ENCODE results near the gene ZBTB8A.
"Not testable (repeated sequence)": the region's sequence is repeated elsewhere in the genome, so short reads cannot be mapped to it uniquely, and the experiment has no call there.

The ZBTB8A gene

GRCh38 chr1:32539584-32540571, 651 bp downstream of the ZBTB8A start:
- no peak for DNase-seq

GRCh38 chr1:32540605-32541004, 1.4 kb downstream of the ZBTB8A start:
- no peak for DNase-seq

GRCh38 chr1:32541064-32541566, 1.9 kb downstream of the ZBTB8A start:
- DNase-seq, result no peak

GRCh38 chr1:32546611-32547010, 7.4 kb downstream of the ZBTB8A start:
- DNase-seq, result no peak

GRCh38 chr1:32549616-32550015, 10.4 kb downstream of the ZBTB8A start:
- no peak for DNase-seq

GRCh38 chr1:32554288-32554687, 15.1 kb downstream of the ZBTB8A start:
- DNase-seq, result no peak

GRCh38 chr1:32557035-32557434, 17.8 kb downstream of the ZBTB8A start:
- DNase-seq, result not testable (repeated sequence)

- no peak for DNase-seq
Observed at GRCh38 chr1:32557812-32558211, 18.6 kb downstream of the ZBTB8A start.

GRCh38 chr1:32568929-32569328, 29.7 kb downstream of the ZBTB8A start:
- DNase-seq, result no peak

- DNase-seq, result no peak
Observed at GRCh38 chr1:32580348-32581017, 41.3 kb downstream of the ZBTB8A start.

- no peak for DNase-seq
Observed at GRCh38 chr1:32592943-32593342, 53.7 kb downstream of the ZBTB8A start.

- DNase-seq, result no peak
Observed at GRCh38 chr1:32600034-32600433, 60.8 kb downstream of the ZBTB8A start.

GRCh38 chr1:32605711-32606424, 66.6 kb downstream of the ZBTB8A start:
- DNase-seq, result no peak

- no peak for DNase-seq
Observed at GRCh38 chr1:32606565-32607371, 67.5 kb downstream of the ZBTB8A start.

GRCh38 chr1:32609180-32609579, 70.0 kb downstream of the ZBTB8A start:
- DNase-seq, result no peak

- no peak for DNase-seq
Observed at GRCh38 chr1:32611859-32612188, 72.6 kb downstream of the ZBTB8A start.

- peak; percentile 3 for DNase-seq
Observed at GRCh38 chr1:32612189-32612881, 73.1 kb downstream of the ZBTB8A start.

GRCh38 chr1:32613472-32613871, 74.2 kb downstream of the ZBTB8A start:
- DNase-seq, result no peak

GRCh38 chr1:32618673-32619221, 79.5 kb downstream of the ZBTB8A start:
- no peak for DNase-seq

- DNase-seq, result no peak
Observed at GRCh38 chr1:32619701-32620485, 80.7 kb downstream of the ZBTB8A start.

GRCh38 chr1:32622205-32622604, 83.0 kb downstream of the ZBTB8A start:
- no peak for DNase-seq
